ENCODE data around the gene PRM3. TPM values are rescaled to one million over a fixed set of nuclear protein-coding genes. Genes with fewer than 3 reads are reported as not detected.
A peak's percentile ranks its signal among the peaks of the same experiment; 100 is the strongest.

PRM3 gene
- total RNA-seq, 1 donor from 2014 or later = not detected

GRCh38 chr16:11229432-11229831 is 44.0 kb downstream of the PRM3 start:
- DNase-seq (ENCODE audit: low read depth) = no peak

- no peak for DNase-seq (ENCODE audit: low read depth)
Measured at GRCh38 chr16:11225677-11226549, 47.5 kb downstream of the PRM3 start.

- DNase-seq (ENCODE audit: low read depth) = no peak
Measured at GRCh38 chr16:11224894-11225676, 48.3 kb downstream of the PRM3 start.

GRCh38 chr16:11224096-11224893 is 49.1 kb downstream of the PRM3 start:
- peak; percentile 35 for DNase-seq (ENCODE audit: low read depth)

Small RNA genes lying within 50 kb of the gene (microRNA-seq; reads per million reads assigned to microRNA genes)
- gene MIR548H2 = not detected

Other genes with a start within 250 kb of the PRM3 start
- 1.2 and 1.5 TPM in 2 replicates for gene SOCS1, start 17.4 kb downstream of the PRM3 start, total RNA-seq
- gene TNP2, start 4.3 kb downstream of the PRM3 start, total RNA-seq = not detected in 2 replicates
- not detected in 2 replicates for gene PRM2, start 2.9 kb upstream of the PRM3 start, total RNA-seq
- gene PRM1, start 7.7 kb upstream of the PRM3 start, total RNA-seq = not detected in 2 replicates
- gene RMI2, start 71.8 kb upstream of the PRM3 start, total RNA-seq = 1.4 and 1.7 TPM in 2 replicates

Data from myocyte (in vitro differentiated cells).